ENCODE results near the gene ARMH1.

Gene ARMH1

GRCh38 chr1:44705938-44706337, 31.4 kb downstream of the ARMH1 start:
- Histone ChIP-seq H3K4me3 (no peak overlapping the region), H3K4me2 (no peak overlapping the region), H3K36me3 (no peaks in the 10 kb centered on the region), H3K27me3 (peaks cover 0 to 5% (median 0%) of the 10 kb centered on the region in 11 experiments; a peak in 2 of 22 replicates), H3K9ac (no peak overlapping the region), H4K20me1 (peaks cover 0 to 6% (median 0%) of the 10 kb centered on the region in 11 experiments; a peak in 2 of 22 replicates), H3K9me3 (replicated peaks in 1 of 11) (no peaks in the 10 kb centered on the region), H3K4me1 (peaks cover 0 to 13% (median 8%) of the 10 kb centered on the region in 10 experiments; a peak in 16 of 20 replicates), H3K27ac (no peak overlapping the region)
- no peak for TF ChIP-seq Cebpa-rat (IDR thresholded peaks at IDR 0.05)

GRCh38 chr1:44707112-44707881, 32.8 kb downstream of the ARMH1 start:
- Histone ChIP-seq H3K4me2 (peak overlapping the region in 2 of 11 experiments; percentile 58 to 80; a peak in 2 of 22 replicates), H3K27me3 (no peaks in the 10 kb centered on the region), H3K36me3 (no peaks in the 10 kb centered on the region), H3K4me1 (peaks cover 0 to 13% (median 8%) of the 10 kb centered on the region in 10 experiments; a peak in 16 of 20 replicates), H3K9ac (no peak overlapping the region), H3K4me3 (no peak overlapping the region), H3K27ac (no peak overlapping the region), H4K20me1 (peaks cover 0 to 6% (median 0%) of the 10 kb centered on the region in 11 experiments; a peak in 2 of 22 replicates), H3K9me3 (replicated peaks in 1 of 11) (no peaks in the 10 kb centered on the region)
- no peak for TF ChIP-seq Cebpa-rat (IDR thresholded peaks at IDR 0.05)

DNA sequence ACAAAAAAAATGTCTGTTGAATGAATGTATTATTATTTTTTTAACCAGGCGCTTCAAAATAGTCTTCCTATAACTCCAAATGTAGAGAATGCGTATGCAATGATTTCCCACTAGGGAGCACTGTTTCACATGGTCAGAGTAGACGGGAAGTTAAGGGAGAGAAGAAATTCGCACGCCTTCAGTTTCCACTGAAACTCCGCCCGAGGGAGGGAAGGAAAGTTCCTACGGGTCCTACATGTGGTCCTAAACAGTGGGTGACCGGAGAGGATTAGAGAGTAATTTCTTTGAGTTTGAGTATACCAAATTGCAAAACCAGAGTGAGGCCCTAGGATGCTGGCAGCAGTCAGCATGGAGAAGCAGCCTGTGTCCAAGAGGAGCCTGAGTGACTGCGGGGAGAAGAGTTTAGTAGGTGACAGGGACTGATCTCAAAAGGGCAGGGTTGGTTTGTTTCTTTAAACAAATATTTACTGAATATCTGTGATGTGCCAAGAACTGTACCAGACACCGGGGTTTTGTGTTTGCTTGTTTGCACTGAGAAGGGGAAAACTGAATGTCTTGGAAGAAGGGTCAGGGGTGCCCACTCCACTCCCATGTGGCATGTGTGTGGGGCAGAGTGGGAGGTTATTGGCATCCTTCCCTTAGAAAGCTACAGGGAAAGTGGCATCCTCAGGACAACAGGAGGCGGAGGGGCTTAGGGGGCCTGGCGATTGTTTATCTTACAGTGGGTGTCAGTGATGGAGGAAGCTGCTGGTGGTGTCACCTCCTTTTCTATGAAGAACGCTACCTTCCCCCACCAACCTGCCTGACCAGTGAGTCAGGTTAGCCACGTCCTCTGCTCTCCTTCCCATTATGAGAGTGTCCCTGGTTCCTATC, 33.7 kb downstream of the ARMH1 start:
- H3K9ac ChIP-seq = peak overlapping the region in 2 of 11 experiments; percentile 25 to 55; a peak in 3 of 22 replicates
- no peak overlapping the region for H3K27ac ChIP-seq

GRCh38 chr1:44713321-44713781, 38.8 kb downstream of the ARMH1 start:
- Histone ChIP-seq H3K9me3 (replicated peaks in 1 of 11) (no peaks in the 10 kb centered on the region), H3K4me2 (peak overlapping the region; percentile 29 to 65 (median 56); a peak in 21 of 22 replicates), H3K36me3 (no peaks in the 10 kb centered on the region), H3K4me3 (no peak overlapping the region), H4K20me1 (no peaks in the 10 kb centered on the region), H3K9ac (peak overlapping the region in 4 of 11 experiments; percentile 2 to 44 (median 35); a peak in 4 of 22 replicates), H3K4me1 (peaks cover 28 to 47% (median 42%) of the 10 kb centered on the region in 10 experiments), H3K27ac (no peak overlapping the region), H3K27me3 (no peaks in the 10 kb centered on the region)
- no peak for TF ChIP-seq Cebpa-rat (IDR thresholded peaks at IDR 0.05)

More for the DNA sequence above, 33.7 kb downstream of the ARMH1 start:
- Histone ChIP-seq H3K36me3 (no peaks in the 10 kb centered on the region), H3K4me3 (no peak overlapping the region), H3K4me2 (peak overlapping the region; percentile 31 to 80 (median 58); a peak in 19 of 22 replicates), H3K4me1 (peaks cover 5 to 17% (median 13%) of the 10 kb centered on the region in 10 experiments), H3K27me3 (no peaks in the 10 kb centered on the region), H4K20me1 (peaks cover 0 to 6% (median 0%) of the 10 kb centered on the region in 11 experiments; a peak in 2 of 22 replicates), H3K9me3 (replicated peaks in 1 of 11) (no peaks in the 10 kb centered on the region)
- TF ChIP-seq Cebpa-rat (IDR thresholded peaks at IDR 0.05) = no peak

DNA sequence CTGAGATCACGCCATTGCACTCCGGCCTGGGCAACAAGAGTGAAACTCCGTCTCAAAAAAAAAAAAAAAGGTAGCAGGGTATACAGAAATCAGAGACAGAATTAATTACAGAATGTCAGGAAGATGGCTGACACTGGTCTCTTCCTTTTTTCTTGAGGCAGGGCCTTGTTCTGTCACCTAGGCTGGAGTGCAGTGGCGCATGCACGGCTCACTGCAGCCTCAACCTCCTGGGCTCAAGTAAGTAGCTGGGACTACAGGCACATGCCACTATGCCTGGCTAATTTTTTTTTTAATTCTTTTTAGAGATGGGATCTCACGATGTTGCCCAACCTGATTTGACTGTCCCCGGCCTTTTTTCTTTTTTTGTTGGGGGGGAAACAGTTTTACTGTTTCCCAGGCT, 40.0 kb downstream of the ARMH1 start:
- Histone ChIP-seq H3K4me1 (peaks cover 33 to 56% (median 50%) of the 10 kb centered on the region in 10 experiments), H3K9me3 (replicated peaks in 1 of 11) (no peaks in the 10 kb centered on the region), H3K4me3 (no peak overlapping the region), H3K9ac (0 out of 22 replicates have a peak overlapping the region, but pooled peaks of 1 of the 11 experiments have one; percentile 1), H3K4me2 (peak overlapping the region; percentile 5 to 70 (median 54); a peak in 15 of 22 replicates), H4K20me1 (no peaks in the 10 kb centered on the region; a peak in 1 of 22 replicates), H3K36me3 (no peaks in the 10 kb centered on the region), H3K27me3 (no peaks in the 10 kb centered on the region), H3K27ac (peak overlapping the region in 4 of 11 experiments; percentile 17 to 34 (median 25); a peak in 3 of 22 replicates)
- TF ChIP-seq Cebpa-rat (IDR thresholded peaks at IDR 0.05) = no peak

DNA sequence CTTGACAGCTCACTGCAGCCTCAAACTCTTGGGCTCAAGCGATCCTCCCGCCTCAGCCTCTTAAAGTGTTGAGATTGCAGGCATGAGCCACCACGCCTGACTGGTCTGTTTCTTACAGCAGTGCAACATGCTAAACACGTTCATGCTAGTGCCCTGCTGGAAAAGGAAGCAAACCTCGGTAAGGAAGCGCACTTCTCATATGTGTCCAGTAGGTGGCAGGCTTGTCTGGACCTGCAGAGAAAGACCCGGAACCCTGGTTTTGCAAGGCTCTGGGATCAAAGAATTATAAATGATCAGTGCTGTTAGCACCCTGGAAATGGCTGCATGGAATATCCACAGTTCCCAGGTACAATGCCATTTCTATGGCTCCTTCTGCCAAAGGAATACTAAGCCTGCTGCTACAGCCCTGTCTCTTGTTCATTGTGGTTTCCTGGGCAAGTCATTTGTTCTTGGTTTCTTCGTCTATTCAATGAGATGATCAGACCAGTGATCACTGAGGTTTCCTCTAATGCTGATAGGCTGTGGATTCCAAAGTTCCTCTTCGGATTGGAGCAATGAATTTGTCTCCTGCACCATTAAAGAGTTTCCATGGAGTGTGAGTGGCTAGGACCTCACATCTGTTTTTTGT, 40.5 kb downstream of the ARMH1 start:
- no peaks in the 10 kb centered on the region; a peak in 1 of 22 replicates for H4K20me1 ChIP-seq
- H3K4me3 ChIP-seq = no peak overlapping the region
- no peak for TF ChIP-seq Cebpa-rat (IDR thresholded peaks at IDR 0.05)
- no peaks in the 10 kb centered on the region for H3K27me3 ChIP-seq
- H3K27ac ChIP-seq = peak overlapping the region in 5 of 11 experiments; percentile 11 to 34 (median 25); a peak in 3 of 22 replicates
- no peaks in the 10 kb centered on the region for H3K36me3 ChIP-seq
- peaks cover 38 to 60% (median 55%) of the 10 kb centered on the region in 10 experiments for H3K4me1 ChIP-seq
- H3K9ac ChIP-seq = 0 out of 22 replicates have a peak overlapping the region, but pooled peaks of 1 of the 11 experiments have one; percentile 1
- no peaks in the 10 kb centered on the region for H3K9me3 ChIP-seq (replicated peaks in 1 of 11)
- H3K4me2 ChIP-seq = peak overlapping the region; percentile 5 to 70 (median 57); a peak in 20 of 22 replicates

- H4K20me1 ChIP-seq = no peaks in the 10 kb centered on the region; a peak in 1 of 22 replicates
- no peaks in the 10 kb centered on the region for H3K9me3 ChIP-seq (replicated peaks in 1 of 11)
- no peak overlapping the region for H3K9ac ChIP-seq
- H3K4me2 ChIP-seq = peak overlapping the region in 6 of 11 experiments; percentile 1 to 32 (median 16); a peak in 6 of 22 replicates
- no peaks in the 10 kb centered on the region for H3K27me3 ChIP-seq
- H3K27ac ChIP-seq = no peak overlapping the region
- H3K36me3 ChIP-seq = no peaks in the 10 kb centered on the region
- no peak overlapping the region for H3K4me3 ChIP-seq
- H3K4me1 ChIP-seq = peaks cover 57 to 76% (median 66%) of the 10 kb centered on the region in 10 experiments
- no peak for TF ChIP-seq Cebpa-rat (IDR thresholded peaks at IDR 0.05)
Observed at GRCh38 chr1:44717156-44717555, 42.6 kb downstream of the ARMH1 start.

DNA sequence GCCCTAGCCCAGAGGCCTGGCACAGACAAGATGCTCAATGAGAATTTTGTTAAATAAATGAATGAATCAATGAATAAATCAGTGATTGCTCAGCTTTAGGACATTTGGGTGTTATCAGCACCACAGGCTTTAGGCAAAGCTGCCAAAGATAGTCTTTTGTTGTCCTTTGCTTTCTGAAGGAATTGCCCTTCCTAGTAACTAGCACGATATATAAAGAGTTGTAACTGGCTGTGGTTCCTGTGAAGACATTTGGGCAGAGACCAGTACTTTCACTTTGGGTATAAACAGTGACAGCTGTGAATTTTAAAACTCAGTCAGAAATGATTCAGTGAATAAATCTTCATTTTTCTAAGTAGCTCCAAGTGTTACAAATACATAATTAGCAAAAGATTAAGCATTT, 43.1 kb downstream of the ARMH1 start:
- Histone ChIP-seq H3K4me2 (peak overlapping the region in 6 of 11 experiments; percentile 1 to 32 (median 16); a peak in 6 of 22 replicates), H3K27me3 (no peaks in the 10 kb centered on the region), H3K36me3 (no peaks in the 10 kb centered on the region), H3K4me1 (peaks cover 62 to 81% (median 71%) of the 10 kb centered on the region in 10 experiments), H4K20me1 (no peaks in the 10 kb centered on the region; a peak in 1 of 22 replicates), H3K9ac (no peak overlapping the region), H3K4me3 (no peak overlapping the region), H3K27ac (no peak overlapping the region), H3K9me3 (replicated peaks in 1 of 11) (no peaks in the 10 kb centered on the region)
- no peak for TF ChIP-seq Cebpa-rat (IDR thresholded peaks at IDR 0.05)

Measured in BLaER1 treated with 17β-estradiol and CSF1 and Interleukin-3, amounts not matched to agents 10 nM and 100 nM (cell line).